HEK293 (cell line): ENCODE results near the gene CTDNEP1.

ENCODE experiments used
- BCL11A ChIP-seq: fragments of 450-650 bp; formaldehyde crosslinking; IDR thresholded peaks from 2 replicates; pipeline ENCODE4 v1.5.1; 2016; ENCODE audit warnings: low read depth, missing biosample characterization, missing genetic modification characterization
- ZNF311 ChIP-seq: fragments of 450-650 bp; formaldehyde crosslinking; IDR thresholded peaks from 2 replicates; pipeline ENCODE4 v1.5.1; 2017; ENCODE audit warnings: missing biosample characterization, missing genetic modification characterization, borderline replicate concordance
- ZNF555 ChIP-seq: fragments of 450-650 bp; formaldehyde crosslinking; conservative IDR thresholded peaks from 2 replicates; pipeline ENCODE4 v1.5.1; 2017; ENCODE audit warnings: missing biosample characterization, mild to moderate bottlenecking, missing genetic modification characterization, inconsistent platforms
- ZNF621 ChIP-seq: fragments of 450-650 bp; formaldehyde crosslinking; IDR thresholded peaks from 2 replicates; pipeline ENCODE4 v1.5.1; 2017; ENCODE audit warnings: missing biosample characterization, missing genetic modification characterization
- TF ChIP-seq, protein P1 (sequence below): fragments of 450-650 bp; formaldehyde crosslinking; IDR thresholded peaks from 2 replicates; pipeline ENCODE4 v1.5.1; 2016; ENCODE audit warnings: missing biosample characterization, missing genetic modification characterization

DNA sequence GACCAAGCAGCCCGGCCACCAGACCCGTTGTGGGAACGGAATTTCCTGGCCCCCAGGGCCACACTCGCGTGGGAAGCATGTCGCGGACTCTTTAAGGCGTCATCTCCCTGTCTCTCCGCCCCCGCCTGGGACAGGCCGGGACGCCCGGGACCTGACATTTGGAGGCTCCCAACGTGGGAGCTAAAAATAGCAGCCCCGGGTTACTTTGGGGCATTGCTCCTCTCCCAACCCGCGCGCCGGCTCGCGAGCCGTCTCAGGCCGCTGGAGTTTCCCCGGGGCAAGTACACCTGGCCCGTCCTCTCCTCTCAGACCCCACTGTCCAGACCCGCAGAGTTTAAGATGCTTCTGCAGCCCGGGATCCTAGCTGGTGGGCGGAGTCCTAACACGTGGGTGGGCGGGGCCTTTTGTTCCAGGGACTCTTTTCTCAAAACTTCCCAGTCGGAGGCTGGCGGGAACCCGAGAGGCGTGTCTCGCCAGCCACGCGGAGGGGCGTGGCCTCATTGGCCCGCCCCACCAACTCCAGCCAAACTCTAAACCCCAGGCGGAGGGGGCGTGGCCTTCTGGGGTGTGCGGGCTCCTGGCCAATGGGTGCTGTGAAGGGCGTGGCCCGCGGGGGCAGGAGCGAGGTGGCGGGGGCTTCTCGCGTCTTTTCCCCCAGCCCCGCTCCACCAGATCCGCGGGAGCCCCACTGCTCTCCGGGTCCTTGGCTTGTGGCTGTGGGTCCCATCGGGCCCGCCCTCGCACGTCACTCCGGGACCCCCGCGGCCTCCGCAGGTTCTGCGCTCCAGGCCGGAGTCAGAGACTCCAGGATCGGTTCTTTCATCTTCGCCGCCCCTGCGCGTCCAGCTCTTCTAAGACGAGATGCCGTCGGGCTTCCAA lies 29.8 kb upstream of the CTDNEP1 start, which contains the start of gene SLC2A4:
- no peak for TF ChIP-seq ZNF621 (tag by site-specific recombination)
- TF ChIP-seq, protein P1, sequence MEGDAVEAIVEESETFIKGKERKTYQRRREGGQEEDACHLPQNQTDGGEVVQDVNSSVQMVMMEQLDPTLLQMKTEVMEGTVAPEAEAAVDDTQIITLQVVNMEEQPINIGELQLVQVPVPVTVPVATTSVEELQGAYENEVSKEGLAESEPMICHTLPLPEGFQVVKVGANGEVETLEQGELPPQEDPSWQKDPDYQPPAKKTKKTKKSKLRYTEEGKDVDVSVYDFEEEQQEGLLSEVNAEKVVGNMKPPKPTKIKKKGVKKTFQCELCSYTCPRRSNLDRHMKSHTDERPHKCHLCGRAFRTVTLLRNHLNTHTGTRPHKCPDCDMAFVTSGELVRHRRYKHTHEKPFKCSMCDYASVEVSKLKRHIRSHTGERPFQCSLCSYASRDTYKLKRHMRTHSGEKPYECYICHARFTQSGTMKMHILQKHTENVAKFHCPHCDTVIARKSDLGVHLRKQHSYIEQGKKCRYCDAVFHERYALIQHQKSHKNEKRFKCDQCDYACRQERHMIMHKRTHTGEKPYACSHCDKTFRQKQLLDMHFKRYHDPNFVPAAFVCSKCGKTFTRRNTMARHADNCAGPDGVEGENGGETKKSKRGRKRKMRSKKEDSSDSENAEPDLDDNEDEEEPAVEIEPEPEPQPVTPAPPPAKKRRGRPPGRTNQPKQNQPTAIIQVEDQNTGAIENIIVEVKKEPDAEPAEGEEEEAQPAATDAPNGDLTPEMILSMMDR (tag by site-specific recombination): no peak
- no peak for TF ChIP-seq BCL11A (tag by site-specific recombination)
- TF ChIP-seq ZNF555 (tag by site-specific recombination): no peak
- no peak for TF ChIP-seq ZNF311 (tag by site-specific recombination)
